Right lobe of liver (tissue), 6 donors: ENCODE measurements around the gene PDE9A. TPM values are rescaled to one million over a fixed set of nuclear protein-coding genes. Genes with fewer than 3 reads are reported as not detected.
A peak's percentile ranks its signal among the peaks of the same experiment; 100 is the strongest.

Source experiments
- ATAC-seq, 4 donors: fragments of 200-7000 bp; cut with Tn5 transposase; one replicate each; pipeline ENCODE4 v1.9.1; 2020; ENCODE audit warnings: mild to moderate bottlenecking in 4 of 4, moderate library complexity in 4 of 4
- DNase-seq, 3 donors: peaks; one replicate each; pipeline ENCODE4 v3.0.0-alpha.2; 2020
- H3K27ac ChIP-seq, 3 donors: fragments of 200-600 bp; one replicate each; pipeline ENCODE4 v1.8.0; 2022
- H3K27me3 ChIP-seq, 2 donors: fragments of 200-600 bp; one replicate each; pipeline ENCODE4 v1.8.0; 2022
- H3K36me3 ChIP-seq, 4 donors: fragments of 200-600 bp; sonication (generic) in 1 of 4; one replicate each; pipeline versions ENCODE4 v1.5.1 to v1.8.0; 2017 to 2022; ENCODE audit warnings: control low read depth in 1 of 4
- H3K4me1 ChIP-seq, 4 donors: fragments of 200-600 bp; sonication (generic) in 1 of 4; one replicate each; pipeline versions ENCODE4 v1.5.1 to v1.8.0; 2017 to 2022; ENCODE audit warnings: control low read depth in 1 of 4
- H3K4me3 ChIP-seq, 3 donors: fragments of 200-600 bp; one replicate each; pipeline ENCODE4 v1.8.0; 2022
- H3K9me3 ChIP-seq, 4 donors: fragments of 200-600 bp; sonication (generic) in 1 of 4; one replicate each; pipeline versions ENCODE4 v1.5.1 to v1.8.0; 2017 to 2022; ENCODE audit warnings: control low read depth in 1 of 4
- POLR2A ChIP-seq: fragments of 450-650 bp; IDR thresholded peaks from one replicate; pipeline ENCODE4 v1.6.1; 2017; ENCODE audit warnings: antibody characterized with exemption, mild to moderate bottlenecking
- WGBS: methylation state at CpG from one replicate; pipeline ENCODE4 v1.1.6; 2018; ENCODE audit warnings: low coverage, low lambda C conversion rate; ENCODE audit not compliant: insufficient coverage; ENCODE audit errors: missing lambda C conversion rate; 5-methylcytosine and 5-hydroxymethylcytosine counted together
- intact Hi-C, 2 donors: fragments of 100-400 bp; cut with DNase I; formaldehyde crosslinking; loops; one replicate each; pipeline versions ENCODE4 v1.11.2 to v1.14.1; 2022
- total RNA-seq, 6 experiments: library from RNA; depleted of rRNA in 2 of 6; stranded (reverse); fragments of >200 nt in 2 of 6; fragmentation: NEBNext Ultra II Directional in 3 of 6; extraction: Animal tissue kit (Norgen Biotek cat#: 25700) in 3 of 6; gene quantifications; one replicate each; pipeline versions ENCODE4 v1.1.0 to v1.2.4, GENCODE V29; 2016 to 2023
- TF ChIP-seq, protein P1 (sequence below), 4 donors: fragments of 200-600 bp in 3 of 4; fragments of 450-650 bp in 1 of 4; IDR thresholded peaks; one replicate each; pipeline versions ENCODE4 v1.5.1 to v1.8.0; 2016 to 2022; ENCODE audit warnings: antibody characterized with exemption in 4 of 4, mild to moderate bottlenecking in 2 of 4
- donor health status: DM: no; HTN: yes; CAD: no.
- donor health status: DM: no; HTN: no; CAD: no.
- donor health status: DM: no; HTN: no; CAD: no.
- donor health status: DM: no; HTN: yes; CAD: no.
- donor health status: DM: no; HTN: yes; CAD: no.

PDE9A gene
- total RNA-seq, 6 experiments from 2014 or later = 1.1 to 5.9 (median 3.3) TPM

DNA sequence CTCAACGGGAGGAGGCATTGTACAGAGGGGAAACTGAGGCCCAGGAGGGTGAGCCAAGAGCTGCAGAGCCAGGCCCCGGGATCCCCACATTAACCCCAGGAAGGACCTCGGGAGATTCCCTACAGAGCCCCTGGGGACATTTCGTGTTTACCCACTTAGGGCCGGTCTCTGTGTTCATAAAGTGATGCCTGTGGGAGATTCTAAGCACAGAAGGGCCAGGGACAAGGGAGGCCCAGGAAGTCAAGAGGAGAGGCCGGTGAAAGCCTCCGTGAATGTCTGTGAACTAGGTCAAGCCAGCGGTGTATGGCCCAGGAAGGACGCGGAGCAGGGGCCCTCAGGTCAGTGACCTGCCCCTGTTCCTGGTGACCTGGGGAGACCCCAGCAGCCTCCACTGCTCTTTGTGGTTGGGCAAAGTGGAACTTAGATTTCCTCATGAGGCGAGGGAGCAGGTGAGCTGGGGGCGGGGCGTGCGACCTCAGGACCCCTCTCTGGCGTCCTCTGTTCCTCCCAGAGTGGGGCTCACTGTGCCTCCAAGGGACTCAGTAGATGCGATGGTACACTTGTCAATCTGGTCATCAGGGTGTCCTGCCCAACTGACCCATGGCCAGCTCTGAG is 34.9 kb downstream of the PDE9A start:
- H3K36me3 ChIP-seq = no peaks in the 10 kb centered on the region
- intact Hi-C loops = no loop called here
- H3K4me3 ChIP-seq = no peak overlapping the region
- no peak overlapping the region for H3K27ac ChIP-seq
- H3K27me3 ChIP-seq = no peaks in the 10 kb centered on the region
- WGBS = 71% methylated on average over 6 of the region's 16 CpGs
- TF ChIP-seq POLR2A = no peak
- TF ChIP-seq, protein P1, sequence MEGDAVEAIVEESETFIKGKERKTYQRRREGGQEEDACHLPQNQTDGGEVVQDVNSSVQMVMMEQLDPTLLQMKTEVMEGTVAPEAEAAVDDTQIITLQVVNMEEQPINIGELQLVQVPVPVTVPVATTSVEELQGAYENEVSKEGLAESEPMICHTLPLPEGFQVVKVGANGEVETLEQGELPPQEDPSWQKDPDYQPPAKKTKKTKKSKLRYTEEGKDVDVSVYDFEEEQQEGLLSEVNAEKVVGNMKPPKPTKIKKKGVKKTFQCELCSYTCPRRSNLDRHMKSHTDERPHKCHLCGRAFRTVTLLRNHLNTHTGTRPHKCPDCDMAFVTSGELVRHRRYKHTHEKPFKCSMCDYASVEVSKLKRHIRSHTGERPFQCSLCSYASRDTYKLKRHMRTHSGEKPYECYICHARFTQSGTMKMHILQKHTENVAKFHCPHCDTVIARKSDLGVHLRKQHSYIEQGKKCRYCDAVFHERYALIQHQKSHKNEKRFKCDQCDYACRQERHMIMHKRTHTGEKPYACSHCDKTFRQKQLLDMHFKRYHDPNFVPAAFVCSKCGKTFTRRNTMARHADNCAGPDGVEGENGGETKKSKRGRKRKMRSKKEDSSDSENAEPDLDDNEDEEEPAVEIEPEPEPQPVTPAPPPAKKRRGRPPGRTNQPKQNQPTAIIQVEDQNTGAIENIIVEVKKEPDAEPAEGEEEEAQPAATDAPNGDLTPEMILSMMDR (IDR thresholded peaks at IDR 0.05) = no peak
- no peaks in the 10 kb centered on the region for H3K4me1 ChIP-seq
- H3K9me3 ChIP-seq = no peaks in the 10 kb centered on the region
- no peak for ATAC-seq
- DNase-seq = no peak

DNA sequence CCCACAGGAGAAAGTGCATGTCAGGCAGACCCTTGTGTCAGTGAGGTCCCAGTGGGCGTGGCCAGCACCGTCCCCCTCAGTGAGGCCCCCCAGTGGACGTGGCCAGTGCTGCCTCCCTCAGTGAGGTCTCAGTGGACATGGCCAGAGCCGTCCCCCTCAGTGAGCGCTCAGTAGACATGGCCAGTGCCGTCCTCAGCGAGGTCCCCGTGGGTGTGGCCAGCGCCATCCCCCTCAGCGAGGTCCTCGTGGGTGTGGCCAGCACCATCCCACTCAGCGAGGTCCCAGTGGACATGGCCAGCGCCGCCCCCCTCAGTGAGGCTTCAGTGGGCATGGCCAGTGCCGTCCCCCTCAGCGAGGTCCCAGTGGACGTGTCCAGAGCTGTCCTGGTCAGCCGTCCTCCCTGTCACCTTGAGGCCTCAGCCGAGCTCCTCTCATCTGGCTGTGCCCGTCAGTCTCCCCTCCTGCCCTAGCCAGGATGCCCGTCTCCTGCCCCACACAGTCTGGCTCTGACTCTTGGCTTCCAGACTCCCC is 35.5 kb downstream of the PDE9A start:
- intact Hi-C loops = no loop called here
- H3K9me3 ChIP-seq = no peaks in the 10 kb centered on the region
- no peak overlapping the region for H3K27ac ChIP-seq
- no peak for DNase-seq
- no peak overlapping the region for H3K4me3 ChIP-seq
- no peaks in the 10 kb centered on the region for H3K27me3 ChIP-seq
- WGBS = no CpG with 5 or more reads among the region's 21 CpGs
- no peaks in the 10 kb centered on the region for H3K4me1 ChIP-seq
- ATAC-seq = peak in 1 of 4 donors; percentile 26
- TF ChIP-seq POLR2A = no peak
- TF ChIP-seq, protein P1 (IDR thresholded peaks at IDR 0.05) = no peak
- H3K36me3 ChIP-seq = no peaks in the 10 kb centered on the region

DNA sequence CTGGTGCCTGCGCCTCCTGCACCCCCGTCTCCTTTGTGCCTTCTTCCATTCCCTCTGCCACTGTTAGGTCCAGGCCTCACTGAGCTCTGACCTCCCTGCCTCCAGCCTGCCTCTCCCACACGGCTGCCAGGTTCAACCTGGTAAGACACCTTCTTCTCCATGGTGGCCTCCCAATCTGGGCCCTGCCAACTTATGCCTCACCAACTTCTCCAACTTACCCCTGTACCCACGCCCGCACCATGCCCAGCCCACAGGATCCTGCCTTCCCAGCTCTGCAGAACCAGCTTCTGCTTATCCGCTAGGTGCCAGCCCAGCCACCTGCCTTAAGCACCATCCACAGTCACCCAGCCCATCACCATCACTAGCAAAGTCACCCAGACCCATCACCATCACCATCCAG is 37.2 kb downstream of the PDE9A start:
- DNase-seq = no peak

DNA sequence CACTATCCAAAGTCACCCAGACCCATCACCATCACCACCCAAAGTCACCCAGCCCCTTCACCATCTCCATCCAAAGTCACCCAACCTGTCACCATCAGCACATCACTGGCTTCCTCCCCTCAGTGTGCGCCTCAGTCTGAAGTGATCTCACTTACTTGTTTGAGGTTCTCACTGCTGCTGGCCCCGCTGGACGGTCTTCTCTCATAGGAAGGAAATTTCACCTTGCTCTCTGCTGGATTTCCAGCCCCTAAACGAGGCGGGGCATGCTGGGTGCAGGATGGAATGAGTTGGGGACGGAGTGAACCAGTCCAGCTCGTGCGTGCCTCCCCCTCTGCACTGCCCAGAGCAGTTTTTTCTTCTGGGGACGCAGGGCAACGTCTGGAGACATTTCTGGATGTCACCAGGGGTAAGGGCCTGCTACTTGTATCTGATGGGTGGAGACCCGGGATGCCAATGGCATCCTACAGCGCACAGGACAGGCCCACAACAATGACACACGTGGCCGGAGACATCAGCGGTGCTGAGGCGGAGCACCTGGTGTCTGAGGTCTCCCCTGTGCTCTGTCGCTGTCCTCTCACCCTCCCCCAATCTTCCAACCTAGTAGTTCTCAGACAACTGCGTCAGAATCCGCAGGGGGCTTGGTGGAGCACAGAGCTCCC is 38.6 kb downstream of the PDE9A start:
- Histone ChIP-seq H3K27me3 (no peaks in the 10 kb centered on the region), H3K36me3 (no peaks in the 10 kb centered on the region), H3K4me1 (no peaks in the 10 kb centered on the region), H3K27ac (no peak overlapping the region), H3K9me3 (no peaks in the 10 kb centered on the region), H3K4me3 (no peak overlapping the region)
- no peak for DNase-seq
- TF ChIP-seq, protein P1 (IDR thresholded peaks at IDR 0.05) = no peak
- TF ChIP-seq POLR2A = no peak
- ATAC-seq = no peak
- 85% methylated on average over 7 of the region's 19 CpGs for WGBS
- intact Hi-C loops = no loop called here

More for the DNA sequence above, 37.2 kb downstream of the PDE9A start:
- 86% methylated on average over 4 of the region's 6 CpGs for WGBS
- no peaks in the 10 kb centered on the region for H3K4me1 ChIP-seq
- intact Hi-C loops = no loop called here
- H3K36me3 ChIP-seq = no peaks in the 10 kb centered on the region
- TF ChIP-seq, protein P1 (IDR thresholded peaks at IDR 0.05) = no peak
- no peak for TF ChIP-seq POLR2A
- no peak overlapping the region for H3K4me3 ChIP-seq
- no peak for ATAC-seq
- H3K9me3 ChIP-seq = no peaks in the 10 kb centered on the region
- no peaks in the 10 kb centered on the region for H3K27me3 ChIP-seq
- H3K27ac ChIP-seq = no peak overlapping the region
